SK-N-SH (cell line): ENCODE results near the gene ITGA6.

ENCODE experiments used
- GABPA ChIP-seq: IDR thresholded peaks from 2 replicates; pipeline ENCODE4 v1.4.0; 2012; ENCODE audit warnings: low read depth, mild to moderate bottlenecking
- JUND ChIP-seq: IDR thresholded peaks from 2 replicates; pipeline ENCODE4 v1.4.0; 2012
- PBX3 ChIP-seq: IDR thresholded peaks from 2 replicates; pipeline ENCODE4; 2012
- POLR2AphosphoS5 ChIP-seq: IDR thresholded peaks from 2 replicates; pipeline ENCODE4 v1.6.1; 2012; ENCODE audit warnings: low read depth, low read length
- RCOR1 ChIP-seq: fragments of 150-350 bp; IDR thresholded peaks from 2 replicates; pipeline ENCODE4 v1.6.1; 2017; ENCODE audit warnings: antibody characterized with exemption, low read length

- TF ChIP-seq JUND (no peak), GABPA (no peak), RCOR1 (no peak), POLR2AphosphoS5 (no peak), PBX3 (no peak)
Observed at GRCh38 chr2:172426635-172427255, 641 bp upstream of the ITGA6 start.
